Measurements from ENCODE around the gene ANKS1A.
"Not testable (repeated sequence)": the region's sequence is repeated elsewhere in the genome, so short reads cannot be mapped to it uniquely, and the experiment has no call there.

The ANKS1A gene

DNA sequence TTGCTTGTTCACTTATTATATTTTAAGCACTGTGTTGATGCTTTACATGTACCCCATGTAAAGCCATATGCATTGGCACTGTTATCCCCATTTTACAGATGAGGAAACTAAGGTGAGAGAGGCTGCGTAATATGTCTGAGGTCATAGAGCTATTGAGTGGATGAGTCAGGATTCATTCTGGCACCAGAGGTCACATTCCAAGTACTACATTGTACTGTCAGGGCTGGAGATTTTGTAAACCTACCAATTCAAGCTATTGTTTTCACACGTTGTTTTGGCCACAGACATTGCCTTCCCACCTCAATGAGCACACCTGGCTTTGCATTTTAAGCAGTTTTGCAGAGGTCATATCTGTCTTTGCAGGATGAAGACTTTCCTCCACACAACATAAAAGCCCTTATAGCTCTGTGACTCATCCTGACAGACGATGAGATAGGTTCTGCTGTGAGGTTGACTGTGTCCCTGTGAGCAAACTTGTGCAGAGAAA lies 33.2 kb downstream of the ANKS1A start:
- peak; percentile 27 for DNase-seq (ENCODE audit: low read depth)

DNA sequence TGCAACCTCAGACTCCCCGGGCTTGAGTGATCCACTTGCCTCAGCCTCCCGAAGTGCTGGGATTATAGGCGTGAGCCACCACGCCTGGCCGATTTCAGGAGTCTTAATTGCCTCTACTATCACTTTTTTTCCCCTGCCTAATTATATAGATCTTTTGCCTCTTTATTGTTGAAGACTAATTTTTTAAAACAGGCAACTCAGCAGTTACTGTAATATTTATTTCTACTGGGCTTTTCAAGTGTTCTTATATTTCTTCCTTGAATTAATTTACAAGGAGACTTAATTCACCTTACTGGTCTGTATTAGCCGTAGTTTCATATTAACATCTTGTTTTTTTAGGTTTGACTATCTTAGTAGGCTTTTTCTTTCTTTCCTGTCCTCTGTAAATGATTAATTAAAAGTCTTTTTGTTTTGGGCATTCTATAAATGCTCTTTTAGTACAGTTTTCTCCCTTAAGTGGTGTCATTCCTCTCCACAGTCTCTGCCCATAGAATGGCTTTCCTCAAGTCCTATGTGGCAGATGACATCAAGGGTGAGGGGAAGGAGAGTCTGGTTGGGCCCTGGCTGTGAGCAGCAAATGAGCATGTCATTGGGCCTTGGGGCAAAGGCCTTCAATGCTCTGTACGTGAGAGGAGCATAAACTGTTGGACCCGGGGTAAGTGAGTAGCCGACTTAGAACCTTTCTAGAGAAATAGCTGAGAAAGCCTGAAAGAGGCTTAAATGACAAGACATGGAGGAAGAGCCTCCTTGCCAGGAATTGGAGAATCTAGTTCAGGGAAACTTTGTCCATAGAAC lies 36.0 kb downstream of the ANKS1A start:
- no peak for DNase-seq (ENCODE audit: low read depth)

DNA sequence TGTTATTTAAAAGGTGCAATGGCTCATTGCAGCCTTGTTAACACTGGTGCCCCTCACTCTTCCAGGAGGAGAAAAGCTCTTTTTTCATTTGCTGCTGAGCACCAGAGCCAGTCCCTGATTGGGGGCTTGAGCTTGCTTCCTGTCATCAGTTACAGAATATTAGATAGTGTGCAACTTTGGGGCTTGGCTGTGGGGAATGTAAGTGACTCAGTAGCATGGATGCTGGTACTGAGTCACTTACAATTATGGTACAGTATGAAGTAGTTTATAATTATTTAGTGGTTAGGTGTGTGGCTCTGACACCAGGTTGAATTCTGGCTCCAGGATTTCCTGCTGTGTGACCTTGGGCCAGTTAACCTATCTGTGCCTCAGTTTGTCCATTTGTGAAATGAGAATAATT lies 37.6 kb downstream of the ANKS1A start:
- peak; percentile 29 for DNase-seq (ENCODE audit: low read depth)

DNA sequence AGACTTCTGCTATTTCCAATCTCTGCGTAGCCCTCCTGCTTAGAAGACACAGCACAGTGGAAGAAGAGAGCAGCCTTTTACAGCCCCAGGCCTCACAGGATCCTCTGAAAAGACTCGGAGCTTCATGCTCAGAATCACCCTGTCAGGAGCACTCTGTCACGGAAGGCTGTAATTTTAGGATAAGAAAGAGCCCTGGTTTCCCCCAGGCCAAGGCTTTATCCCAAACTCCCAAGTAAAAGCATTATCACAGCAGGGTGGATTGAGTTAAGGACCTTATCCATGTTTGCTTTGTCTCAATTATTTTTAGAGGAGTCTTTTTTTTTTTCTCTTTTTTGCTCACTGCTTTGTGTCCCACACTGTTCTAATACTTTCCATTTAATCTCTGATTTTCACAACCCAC lies 39.2 kb downstream of the ANKS1A start:
- DNase-seq (ENCODE audit: low read depth), result no peak

GRCh38 chr6:34928695-34929094 lies 39.6 kb downstream of the ANKS1A start:
- no peak for DNase-seq (ENCODE audit: low read depth)

GRCh38 chr6:34929241-34929978 lies 40.4 kb downstream of the ANKS1A start:
- DNase-seq (ENCODE audit: low read depth), result no peak

DNA sequence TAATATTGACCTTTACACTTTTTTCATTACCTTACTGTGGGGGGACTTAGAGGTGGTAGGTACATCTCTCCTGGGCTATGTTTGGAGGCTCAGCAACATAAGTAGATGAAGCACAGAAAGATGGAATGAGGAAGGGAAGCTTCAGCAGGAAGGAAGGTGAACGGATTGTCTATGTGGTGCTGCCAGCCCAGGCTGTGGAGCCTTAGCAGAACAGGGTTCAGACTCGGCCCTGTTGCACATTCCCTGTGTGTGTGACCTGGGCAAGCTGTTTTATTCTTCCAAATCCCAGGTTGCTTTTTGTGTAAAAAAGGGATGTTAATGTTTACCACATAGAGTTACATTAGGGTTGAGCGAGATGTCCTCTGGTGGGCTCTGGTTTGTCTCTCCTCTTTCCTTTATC lies 41.2 kb downstream of the ANKS1A start:
- no peak for DNase-seq (ENCODE audit: low read depth)

DNA sequence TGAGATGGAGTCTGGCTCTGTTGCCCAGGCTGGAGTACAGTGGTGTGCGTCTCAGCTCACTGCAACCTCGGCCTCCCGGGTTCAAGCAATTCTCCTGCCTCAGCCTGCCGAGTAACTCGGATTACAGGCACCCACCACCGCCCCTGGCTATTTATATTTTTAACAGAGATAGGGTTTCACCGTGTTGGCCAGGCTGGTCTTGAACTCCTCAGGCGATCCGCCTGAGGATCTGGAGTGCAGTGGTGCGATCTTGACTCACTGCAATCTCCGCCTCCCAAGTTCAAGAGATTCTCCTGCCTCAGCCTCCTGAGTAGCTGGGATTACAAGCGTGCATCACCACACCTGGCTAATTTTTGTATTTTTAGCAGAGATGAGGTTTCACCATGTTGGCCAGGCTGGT lies 43.1 kb downstream of the ANKS1A start:
- not testable (repeated sequence) for DNase-seq (ENCODE audit: low read depth)

DNA sequence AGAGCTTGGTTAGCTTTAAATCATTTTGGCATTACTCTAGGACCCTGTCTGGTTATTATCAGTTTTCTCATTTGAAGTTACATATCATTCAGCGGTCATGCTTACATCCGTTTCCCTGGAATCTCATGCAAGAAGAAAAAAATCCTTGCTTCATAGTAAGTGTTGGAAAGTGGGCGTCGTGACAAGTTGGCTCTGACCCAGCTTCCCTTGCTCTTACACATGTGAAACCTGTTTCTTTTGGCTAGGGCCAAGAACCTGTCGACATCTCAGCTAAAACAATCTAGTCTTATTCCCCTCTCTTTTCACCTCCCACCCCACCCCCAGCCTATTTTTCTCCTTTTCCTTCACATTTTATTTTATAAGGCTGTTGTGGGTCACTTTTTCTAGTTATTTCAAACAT lies 45.5 kb downstream of the ANKS1A start:
- no peak for DNase-seq (ENCODE audit: low read depth)

GRCh38 chr6:34938268-34938667 lies 49.2 kb downstream of the ANKS1A start:
- no peak for DNase-seq (ENCODE audit: low read depth)

DNA sequence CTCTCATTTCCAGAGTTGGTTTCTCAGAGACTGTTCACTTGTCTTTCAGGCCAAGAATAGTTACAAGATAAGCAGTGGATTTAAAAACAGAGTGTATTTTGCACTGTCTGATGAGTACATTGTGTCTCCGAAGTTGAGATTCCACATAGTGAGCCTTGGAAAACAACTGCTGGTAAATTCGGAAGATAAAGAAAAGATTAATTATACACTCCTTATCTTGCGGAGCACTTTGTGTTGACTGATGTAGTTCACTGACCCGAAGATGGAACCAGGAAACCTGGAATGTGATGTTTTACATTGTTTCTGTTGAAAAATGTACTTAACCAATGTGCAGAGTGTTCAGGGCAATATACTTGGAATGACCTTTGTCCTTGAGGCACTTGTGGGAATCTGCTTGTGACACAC lies 51.0 kb downstream of the ANKS1A start:
- no peak for DNase-seq (ENCODE audit: low read depth)

DNA sequence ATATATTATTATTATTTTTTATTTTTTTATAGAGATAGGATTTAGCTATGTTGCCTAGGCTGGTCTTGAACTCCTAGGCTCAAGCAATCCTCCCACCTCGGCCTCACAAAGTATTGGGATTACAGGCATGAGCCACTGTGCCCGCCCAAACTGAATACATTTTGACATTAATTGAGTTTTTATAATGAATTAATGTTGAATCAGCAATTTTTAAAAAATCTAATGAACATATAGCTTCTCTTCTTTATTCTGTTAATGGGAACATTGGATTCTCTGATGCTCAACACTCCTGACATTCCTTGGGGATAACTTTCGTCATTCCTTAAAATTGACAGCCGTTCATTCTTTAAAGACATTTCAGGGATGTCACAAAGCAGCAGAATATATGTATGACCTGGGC lies 52.4 kb downstream of the ANKS1A start:
- no peak for DNase-seq (ENCODE audit: low read depth)

GRCh38 chr6:34945317-34945716 lies 56.3 kb downstream of the ANKS1A start:
- no peak for DNase-seq (ENCODE audit: low read depth)

DNA sequence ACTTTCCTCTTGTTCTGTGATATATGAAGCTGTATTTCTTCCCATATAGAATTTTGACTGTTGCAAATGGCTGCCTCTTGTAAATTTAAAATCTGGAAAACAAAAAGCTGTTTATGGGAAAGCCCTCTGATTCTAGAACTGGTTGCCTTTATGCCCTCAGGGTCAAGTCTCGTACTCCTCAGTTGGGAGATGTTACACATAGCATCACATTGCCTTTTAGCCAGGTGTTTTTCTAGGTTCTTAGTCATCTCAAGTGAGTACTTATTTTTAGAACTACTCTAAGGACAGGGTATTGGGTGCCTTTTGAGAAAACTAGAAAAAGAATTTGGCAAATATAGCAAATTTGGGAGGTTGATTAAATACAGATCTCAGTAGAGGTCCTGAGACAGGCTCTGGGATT lies 58.5 kb downstream of the ANKS1A start:
- no peak for DNase-seq (ENCODE audit: low read depth)

GRCh38 chr6:34949636-34950035 lies 60.6 kb downstream of the ANKS1A start:
- DNase-seq (ENCODE audit: low read depth), result no peak

GRCh38 chr6:34950849-34951248 lies 61.8 kb downstream of the ANKS1A start:
- no peak for DNase-seq (ENCODE audit: low read depth)

DNA sequence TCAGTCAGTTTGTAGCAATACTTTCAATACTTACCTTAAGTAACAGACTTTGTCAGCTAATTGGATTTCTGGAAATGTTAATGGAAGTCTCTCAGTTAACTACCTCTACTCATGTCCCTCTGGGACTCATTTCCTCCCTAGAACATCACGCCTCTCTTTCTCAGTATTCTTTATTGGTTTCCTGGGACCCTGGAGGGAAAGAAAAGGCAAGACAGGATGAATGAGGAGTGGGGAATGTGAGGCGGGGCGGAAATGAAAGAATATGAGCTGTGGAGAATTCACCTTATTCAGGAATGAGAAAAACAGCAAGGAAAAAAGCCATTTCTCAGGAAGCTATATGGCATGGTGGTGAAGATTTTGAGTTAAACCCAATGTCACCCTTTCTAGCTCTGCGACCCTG lies 62.7 kb downstream of the ANKS1A start:
- DNase-seq (ENCODE audit: low read depth), result no peak

DNA sequence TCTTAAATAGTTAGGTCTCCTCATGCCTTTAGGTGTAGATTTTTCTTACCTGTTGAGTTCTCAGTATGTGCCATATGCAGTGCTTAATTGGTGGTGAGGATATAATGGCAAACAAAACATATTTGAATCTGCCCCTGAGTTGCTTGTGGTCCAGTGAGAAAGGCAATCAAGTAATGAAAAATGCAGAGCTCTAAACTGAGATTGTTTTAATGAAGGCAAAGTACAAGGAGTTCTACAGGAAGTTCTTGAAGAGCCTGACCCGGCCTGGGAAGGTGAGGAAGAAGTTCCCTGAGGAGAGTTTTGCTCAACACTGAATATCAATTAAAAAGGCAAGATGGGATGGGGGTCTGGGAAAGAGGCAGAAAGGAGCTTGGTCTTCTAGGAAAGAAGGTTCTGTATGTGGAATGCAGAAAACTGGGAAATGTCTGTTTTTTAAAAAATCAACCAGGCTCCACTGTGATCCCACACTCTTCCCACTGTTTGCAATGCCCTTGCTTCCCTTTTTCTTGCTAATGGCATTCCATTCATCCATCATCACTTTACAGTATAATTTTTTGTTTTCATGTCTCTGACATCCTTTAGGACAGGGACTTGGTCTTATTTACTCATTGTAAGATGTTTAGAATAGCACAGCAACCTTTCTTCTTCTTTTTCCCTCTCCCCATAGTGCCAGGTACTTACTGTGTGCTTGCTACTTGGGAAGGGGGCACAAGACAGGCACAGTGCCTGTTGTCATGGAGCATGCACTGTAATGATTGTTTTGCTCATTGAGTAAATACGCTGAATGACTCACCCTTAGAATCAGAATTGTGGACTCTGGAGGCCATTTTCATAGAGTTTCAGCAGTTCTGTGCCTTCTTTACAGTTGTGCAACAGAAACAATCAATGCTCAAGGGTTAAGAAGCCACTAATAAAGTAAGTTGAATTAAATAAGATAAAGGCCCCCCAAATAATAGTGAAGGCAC lies 64.3 kb downstream of the ANKS1A start:
- DNase-seq (ENCODE audit: low read depth), result peak; percentile 42

GRCh38 chr6:34955442-34955841 lies 66.4 kb downstream of the ANKS1A start:
- DNase-seq (ENCODE audit: low read depth), result no peak

DNA sequence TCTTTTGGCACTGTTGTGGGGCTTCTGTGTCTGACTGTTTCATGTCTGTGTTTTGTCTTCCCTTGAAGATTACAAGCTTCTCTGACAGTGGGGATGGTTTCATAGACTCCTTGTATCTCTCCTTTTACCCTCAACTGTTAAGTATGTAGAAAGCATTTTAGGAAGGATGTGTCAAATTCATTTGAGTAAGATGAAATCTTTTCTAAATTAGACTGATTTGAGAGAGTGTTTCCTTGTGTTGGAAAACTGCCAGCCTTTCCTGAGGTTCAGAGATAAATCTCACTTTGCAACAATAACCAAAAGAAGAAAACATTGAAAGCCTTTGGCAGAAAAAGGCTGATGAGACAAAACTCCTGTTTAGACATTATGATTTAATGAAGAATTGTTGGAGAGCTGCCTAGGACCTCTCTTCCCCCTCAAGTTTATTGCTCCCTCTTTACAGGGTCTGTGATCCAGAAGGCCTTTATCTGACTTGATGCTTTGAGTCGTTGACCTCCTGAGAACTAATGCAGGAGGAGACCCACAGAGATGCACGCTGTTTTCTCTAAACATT lies 68.3 kb downstream of the ANKS1A start:
- no peak for DNase-seq (ENCODE audit: low read depth)

GRCh38 chr6:34958734-34959133 lies 69.7 kb downstream of the ANKS1A start:
- DNase-seq (ENCODE audit: low read depth), result no peak

DNA sequence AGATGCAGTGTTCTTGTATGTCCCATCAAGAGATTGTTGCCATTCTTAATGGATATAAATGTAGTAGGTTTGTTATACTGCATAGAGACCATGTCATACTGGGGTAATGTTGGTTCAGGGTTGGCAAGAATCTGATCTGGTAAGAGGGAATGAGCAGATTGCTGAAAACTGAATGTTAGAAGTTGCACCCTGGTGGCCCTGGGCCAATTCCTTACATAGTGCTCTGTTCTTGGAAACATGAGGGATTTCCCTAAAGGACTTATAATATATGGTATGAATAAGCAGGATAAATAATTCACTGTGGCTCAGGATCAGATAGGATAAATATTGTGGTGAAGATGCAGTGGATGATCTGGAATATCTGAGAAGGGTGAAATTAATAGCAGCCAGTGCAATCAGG lies 70.2 kb downstream of the ANKS1A start:
- DNase-seq (ENCODE audit: low read depth), result no peak

Data from GM04503 (cell line).